Hepatocyte (in vitro differentiated cells): Measurements from ENCODE around the gene CDKL4.

ENCODE experiments used
- CTCF ChIP-seq: fragments of 200-600 bp; sonication (generic); IDR thresholded peaks from 2 replicates; pipeline ENCODE4 v1.5.1; 2016; ENCODE audit warnings: antibody characterized with exemption, mild to moderate bottlenecking; ENCODE audit not compliant: poor library complexity
- EZH2 ChIP-seq: fragments of 200-600 bp; sonication (generic); IDR thresholded peaks from 2 replicates; pipeline ENCODE4 v1.6.1; 2016; ENCODE audit warnings: antibody characterized with exemption, mild to moderate bottlenecking, borderline replicate concordance

- TF ChIP-seq CTCF (no peak), EZH2 (no peak)
Measured at GRCh38 chr2:39144416-39144815, 99.4 kb downstream of the CDKL4 start.
